ENCODE data around the gene FETUB. TPM values are rescaled to one million over a fixed set of nuclear protein-coding genes. Genes with fewer than 3 reads are reported as not detected.
"Not testable (repeated sequence)": the region's sequence is repeated elsewhere in the genome, so short reads cannot be mapped to it uniquely, and the experiment has no call there.

Gene FETUB
- total RNA-seq, 1 donor from 2014 or later, result not detected

DNA sequence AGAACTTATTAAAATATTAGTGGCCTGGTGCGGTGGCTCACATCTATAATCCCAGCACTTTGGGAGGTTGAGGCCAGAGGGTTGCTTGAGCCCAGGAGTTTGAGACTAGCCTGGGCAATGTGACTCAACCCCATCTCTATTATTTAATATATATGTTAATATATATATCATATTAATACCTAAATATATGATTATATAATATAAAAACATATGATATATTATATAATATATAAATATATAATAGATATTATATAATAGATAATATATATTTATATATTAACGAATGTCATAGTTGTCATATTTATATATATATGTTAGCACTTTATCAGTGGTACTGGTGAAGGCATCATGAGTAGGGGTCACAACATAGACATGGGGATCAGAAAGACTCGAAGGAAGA, 30.9 kb downstream of the FETUB start:
- intact Hi-C loops (cut with DNase I), result no loop called here
- no peaks in the 10 kb centered on the region for H3K36me3 ChIP-seq
- H3K27me3 ChIP-seq, result no peaks in the 10 kb centered on the region
- no peak overlapping the region for H3K4me3 ChIP-seq
- DNase-seq (ENCODE audit: low spot score in 2 of 2), result no peak
- H3K4me1 ChIP-seq, result no peaks in the 10 kb centered on the region
- no peak overlapping the region for H3K27ac ChIP-seq
- no peak for TF ChIP-seq CTCF (IDR thresholded peaks at IDR 0.05)
- H3K9me3 ChIP-seq, result no peaks in the 10 kb centered on the region

DNA sequence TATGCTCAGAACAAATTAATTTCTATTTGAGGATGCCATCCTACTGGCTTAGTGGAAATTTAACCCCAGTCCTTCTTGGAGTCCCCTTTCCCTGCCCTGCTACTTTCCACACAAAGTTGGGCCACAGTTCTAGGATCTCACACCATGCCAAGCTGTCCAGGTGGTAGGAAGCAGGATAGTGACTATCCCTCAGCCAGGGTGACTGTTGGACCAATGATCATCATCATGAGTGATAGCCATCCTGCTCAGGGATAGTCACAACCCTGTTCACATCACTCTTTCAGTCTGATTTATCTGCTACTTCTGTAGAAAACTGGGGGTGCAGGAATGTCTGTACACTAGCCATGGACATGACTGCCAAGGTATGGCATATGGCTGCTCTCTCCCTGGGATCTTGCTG, 38.4 kb downstream of the FETUB start:
- no peaks in the 10 kb centered on the region for H3K9me3 ChIP-seq
- TF ChIP-seq CTCF (IDR thresholded peaks at IDR 0.05), result no peak
- H3K4me3 ChIP-seq, result no peak overlapping the region
- DNase-seq (ENCODE audit: low spot score in 2 of 2), result no peak
- intact Hi-C loops (cut with DNase I), result no loop called here
- H3K36me3 ChIP-seq, result no peaks in the 10 kb centered on the region
- no peak overlapping the region for H3K27ac ChIP-seq
- H3K4me1 ChIP-seq, result no peaks in the 10 kb centered on the region
- no peaks in the 10 kb centered on the region for H3K27me3 ChIP-seq

GRCh38 chr3:186679151-186679550, 39.0 kb downstream of the FETUB start:
- no peak overlapping the region for H3K4me3 ChIP-seq
- intact Hi-C loops (cut with DNase I), result no loop called here
- H3K36me3 ChIP-seq, result no peaks in the 10 kb centered on the region
- H3K4me1 ChIP-seq, result no peaks in the 10 kb centered on the region
- no peak overlapping the region for H3K27ac ChIP-seq
- DNase-seq (ENCODE audit: low spot score in 2 of 2), result no peak
- H3K27me3 ChIP-seq, result no peaks in the 10 kb centered on the region
- H3K9me3 ChIP-seq, result no peaks in the 10 kb centered on the region
- no peak for TF ChIP-seq CTCF (IDR thresholded peaks at IDR 0.05)

DNA sequence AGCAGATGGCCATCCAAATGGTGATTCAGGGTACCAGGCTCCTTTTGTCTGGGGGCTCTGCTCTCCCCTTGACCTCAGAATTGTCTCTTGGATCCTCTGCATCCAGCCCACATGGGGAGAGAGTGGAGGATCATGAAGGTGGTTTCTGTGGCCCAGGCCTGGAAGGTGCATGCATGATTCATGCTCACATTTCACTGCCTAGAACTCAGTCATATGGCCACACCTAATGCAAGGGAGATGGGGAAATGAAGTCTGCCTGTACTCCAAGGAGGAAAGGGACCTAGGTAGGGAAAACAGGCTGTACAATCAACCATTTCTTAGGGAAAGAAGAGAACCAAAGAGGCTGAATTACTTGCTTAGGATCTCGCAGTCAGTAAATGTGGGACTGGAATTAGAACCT, 40.7 kb downstream of the FETUB start:
- H3K4me3 ChIP-seq, result no peak overlapping the region
- no peak for TF ChIP-seq CTCF (IDR thresholded peaks at IDR 0.05)
- no peaks in the 10 kb centered on the region for H3K9me3 ChIP-seq
- intact Hi-C loops (cut with DNase I), result no loop called here
- H3K27ac ChIP-seq, result no peak overlapping the region
- DNase-seq (ENCODE audit: low spot score in 2 of 2), result no peak
- no peaks in the 10 kb centered on the region for H3K27me3 ChIP-seq
- H3K36me3 ChIP-seq, result no peaks in the 10 kb centered on the region
- no peaks in the 10 kb centered on the region for H3K4me1 ChIP-seq

DNA sequence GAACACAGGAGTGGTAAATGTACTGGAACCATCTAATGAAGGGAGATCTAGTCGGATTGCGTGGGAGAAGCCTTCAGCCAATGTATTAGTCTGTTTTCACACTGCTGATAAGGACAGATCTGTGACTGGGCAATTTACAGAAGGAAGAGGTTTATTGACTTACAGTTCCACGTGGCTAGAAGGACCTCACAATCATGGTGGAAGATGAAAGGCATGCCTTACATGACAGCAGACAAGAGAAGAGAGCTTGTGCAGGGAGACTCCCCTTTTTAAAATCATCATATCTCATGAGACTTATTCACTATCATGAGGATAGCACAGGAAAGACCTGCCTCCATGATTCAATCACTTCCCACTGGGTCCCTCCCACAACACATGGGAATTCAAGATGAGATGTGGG, 42.6 kb downstream of the FETUB start:
- Histone ChIP-seq H3K4me1 (no peaks in the 10 kb centered on the region), H3K27me3 (no peaks in the 10 kb centered on the region), H3K36me3 (no peaks in the 10 kb centered on the region), H3K9me3 (no peaks in the 10 kb centered on the region), H3K27ac (no peak overlapping the region), H3K4me3 (no peak overlapping the region)
- TF ChIP-seq CTCF (IDR thresholded peaks at IDR 0.05), result no peak
- intact Hi-C loops (cut with DNase I), result no loop called here
- no peak for DNase-seq (ENCODE audit: low spot score in 2 of 2)

- Histone ChIP-seq H3K4me3 (no peak overlapping the region), H3K27ac (no peak overlapping the region), H3K27me3 (no peaks in the 10 kb centered on the region), H3K4me1 (no peaks in the 10 kb centered on the region), H3K9me3 (no peaks in the 10 kb centered on the region), H3K36me3 (no peaks in the 10 kb centered on the region)
- no peak for TF ChIP-seq CTCF (IDR thresholded peaks at IDR 0.05)
- no peak for DNase-seq (ENCODE audit: low spot score in 2 of 2)
- intact Hi-C loops (cut with DNase I), result no loop called here
Observed at GRCh38 chr3:186683979-186684378, 43.8 kb downstream of the FETUB start.

- H3K27ac ChIP-seq; H3K4me3 ChIP-seq; DNase-seq (ENCODE audit: low spot score in 2 of 2); H3K27me3 ChIP-seq; H3K36me3 ChIP-seq; H3K9me3 ChIP-seq; intact Hi-C loops (cut with DNase I); H3K4me1 ChIP-seq: not testable (repeated sequence)
Observed at GRCh38 chr3:186686475-186686874, 46.3 kb downstream of the FETUB start.
